ENCODE data around the gene NEDD4L.

NEDD4L gene

DNA sequence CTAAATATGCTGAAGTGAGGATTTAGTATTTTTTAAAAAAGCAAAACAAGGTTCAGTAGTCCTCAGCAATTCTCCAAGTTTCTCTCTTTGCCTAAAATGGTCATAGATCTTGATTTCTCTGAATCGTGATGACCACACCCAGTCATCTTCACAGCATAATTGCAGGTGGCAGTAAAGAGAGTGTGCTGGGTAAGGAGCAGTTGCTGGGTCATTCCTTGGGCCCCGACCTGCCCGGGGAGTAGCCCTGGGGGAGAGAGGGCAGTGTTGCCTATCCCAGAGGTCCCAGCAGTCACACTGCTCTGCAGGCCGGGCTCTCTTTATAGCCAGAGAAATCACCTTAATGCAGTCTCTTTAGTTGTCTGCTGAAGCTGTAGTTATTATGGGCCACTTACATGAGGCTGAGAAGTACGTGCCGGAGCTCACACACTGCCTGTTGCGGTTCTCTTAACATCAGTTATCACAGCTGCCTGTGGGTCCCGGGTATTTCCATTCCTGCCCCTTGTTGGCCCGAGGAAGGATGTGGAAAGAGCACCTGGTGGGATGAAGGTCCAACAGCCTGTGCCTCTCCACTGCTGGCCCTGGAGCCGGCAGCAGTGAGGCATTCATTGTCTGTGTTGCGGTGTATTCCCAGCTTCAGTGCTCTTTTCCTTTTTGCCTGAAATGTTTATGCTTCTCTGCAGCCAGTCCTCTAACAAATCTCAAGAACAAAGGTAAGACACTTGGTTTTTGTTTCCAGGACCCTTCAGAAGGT is 354.8 kb downstream of the NEDD4L start:
- no peak for DNase-seq (ENCODE audit: low spot score)

- no peak for DNase-seq (ENCODE audit: low spot score)
These were observed 356.4 kb downstream of the NEDD4L start for GRCh38 chr18:58400331-58400870.

GRCh38 chr18:58401191-58401590 is 357.2 kb downstream of the NEDD4L start:
- DNase-seq (ENCODE audit: low spot score) = no peak

DNA sequence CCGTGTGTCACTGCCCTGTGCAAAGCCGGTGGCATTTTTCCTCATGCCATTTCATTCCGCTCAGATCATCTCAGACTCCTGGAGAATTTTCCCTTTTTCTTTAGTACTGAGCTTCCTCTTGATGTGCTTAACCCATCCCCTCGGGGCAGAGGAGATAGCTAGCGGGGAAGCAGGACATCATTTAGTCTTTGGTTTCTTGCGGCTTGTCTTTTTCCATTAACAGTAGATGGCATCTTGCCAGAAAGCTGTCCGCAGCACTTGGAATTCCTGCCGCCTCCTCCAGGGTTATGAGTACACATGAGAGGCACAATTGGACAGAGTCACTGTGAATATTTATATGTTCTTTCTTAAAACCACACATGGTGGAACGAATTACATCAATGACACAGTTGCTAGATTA is 358.2 kb downstream of the NEDD4L start:
- no peak for DNase-seq (ENCODE audit: low spot score)

GRCh38 chr18:58402951-58403702 is 359.1 kb downstream of the NEDD4L start:
- DNase-seq (ENCODE audit: low spot score) = no peak

- DNase-seq (ENCODE audit: low spot score) = no peak
These were observed 359.9 kb downstream of the NEDD4L start for GRCh38 chr18:58403799-58404455.

DNA sequence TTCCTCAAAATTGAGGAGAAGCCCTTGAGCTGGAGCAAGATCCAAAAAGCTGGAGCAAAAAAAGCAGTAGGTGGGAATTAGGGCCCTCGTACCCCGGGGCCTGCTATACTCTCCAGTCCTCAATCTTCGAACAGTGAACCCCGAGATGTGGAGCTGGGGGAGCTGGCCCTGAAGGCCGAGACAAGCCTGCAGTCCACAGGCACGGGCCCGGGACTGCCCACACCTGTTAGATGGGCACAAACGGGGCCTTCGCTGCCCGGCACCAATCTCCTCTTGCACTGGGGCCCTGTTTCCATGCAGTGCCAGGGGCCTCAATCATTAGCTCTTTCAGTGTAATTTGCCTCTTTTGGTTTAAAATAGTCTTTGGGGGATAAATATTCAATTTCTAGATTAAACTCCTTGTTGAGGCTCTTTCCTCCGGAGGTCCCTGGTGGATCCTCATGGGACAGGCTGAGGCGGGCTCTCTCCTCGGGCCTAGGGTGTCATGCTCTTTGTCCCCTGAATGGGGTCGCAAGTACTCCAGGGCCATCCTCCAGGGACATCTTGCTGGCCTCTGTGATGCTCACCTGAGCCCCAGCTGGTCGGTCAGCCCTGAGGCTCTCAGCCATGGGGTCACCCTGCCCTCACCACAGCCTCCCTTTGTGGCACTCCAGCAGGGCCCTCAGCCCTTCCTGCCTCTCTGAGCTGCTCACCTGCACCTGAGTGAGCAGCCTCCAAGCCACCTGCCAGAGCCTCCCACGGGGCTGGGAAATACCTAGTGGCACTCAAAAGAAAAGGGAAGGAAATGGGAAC is 361.3 kb downstream of the NEDD4L start:
- no peak for DNase-seq (ENCODE audit: low spot score)

DNA sequence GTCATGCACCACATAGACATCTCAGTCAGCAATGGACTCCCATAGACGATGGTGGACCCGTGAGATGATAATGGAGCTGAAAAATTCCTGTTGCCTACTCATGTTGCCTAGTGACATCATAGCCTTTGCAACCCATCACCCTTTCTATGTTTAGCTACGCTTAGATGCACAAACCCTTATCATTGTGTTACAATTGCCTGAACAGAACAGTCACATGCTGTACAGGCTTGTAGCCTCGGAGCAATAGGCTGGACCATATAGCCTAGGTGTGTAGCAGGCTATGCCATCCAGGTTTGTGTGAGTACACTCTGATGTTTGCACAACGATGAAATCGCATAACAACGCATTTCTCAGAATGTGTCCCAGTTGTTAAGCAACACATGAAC is 363.2 kb downstream of the NEDD4L start:
- no peak for DNase-seq (ENCODE audit: low spot score)

- no peak for DNase-seq (ENCODE audit: low spot score)
These were observed 363.8 kb downstream of the NEDD4L start for GRCh38 chr18:58407649-58408407.

DNA sequence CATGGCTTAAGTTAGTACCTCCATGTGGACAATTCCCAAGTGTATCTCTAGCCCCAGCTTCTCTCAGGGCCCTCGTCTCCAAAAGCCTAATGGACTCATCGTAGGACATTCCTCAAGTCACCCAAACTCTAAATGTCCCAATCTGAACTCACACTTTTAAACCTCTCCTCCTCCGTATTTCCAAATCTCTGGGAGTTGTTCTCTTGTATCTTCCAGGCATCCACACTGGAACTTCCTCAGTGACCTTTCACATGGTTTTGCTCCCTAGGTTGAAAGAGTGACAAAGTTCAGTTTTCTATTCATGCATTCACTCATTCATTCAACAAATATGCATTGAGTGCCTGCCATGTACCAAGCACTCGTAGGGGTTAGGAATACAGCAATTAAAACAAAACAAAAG is 364.6 kb downstream of the NEDD4L start:
- DNase-seq (ENCODE audit: low spot score) = no peak

DNA sequence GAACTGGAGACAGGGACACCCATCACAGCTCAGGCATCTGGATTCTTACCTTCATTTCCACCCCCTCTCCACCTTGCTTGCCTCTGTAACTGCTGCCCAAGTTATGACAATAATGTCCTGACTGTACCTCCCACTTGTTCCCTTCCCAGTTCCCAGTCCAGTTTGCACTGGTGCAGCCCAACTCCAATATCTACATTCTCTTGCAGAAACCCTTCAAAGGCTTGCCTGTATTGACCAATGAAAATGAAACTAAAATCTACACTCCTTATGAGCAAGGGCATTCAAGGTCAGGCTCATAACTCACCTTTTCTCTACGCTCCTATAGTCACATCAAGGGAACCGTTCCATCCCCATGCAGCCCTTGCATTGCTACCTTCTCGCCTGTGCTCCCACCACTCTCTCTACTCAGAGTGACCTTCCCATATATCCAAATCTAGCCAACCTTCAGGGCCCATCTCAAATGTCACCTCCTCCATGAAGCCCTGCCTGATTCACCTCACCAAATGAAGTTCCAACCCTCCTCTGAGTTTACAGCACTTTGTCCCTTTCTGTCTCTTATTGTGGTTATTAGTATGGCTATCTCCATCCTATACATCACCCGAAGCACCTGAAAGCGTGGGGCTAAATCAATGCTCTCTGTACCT is 365.9 kb downstream of the NEDD4L start:
- DNase-seq (ENCODE audit: low spot score) = no peak

DNA sequence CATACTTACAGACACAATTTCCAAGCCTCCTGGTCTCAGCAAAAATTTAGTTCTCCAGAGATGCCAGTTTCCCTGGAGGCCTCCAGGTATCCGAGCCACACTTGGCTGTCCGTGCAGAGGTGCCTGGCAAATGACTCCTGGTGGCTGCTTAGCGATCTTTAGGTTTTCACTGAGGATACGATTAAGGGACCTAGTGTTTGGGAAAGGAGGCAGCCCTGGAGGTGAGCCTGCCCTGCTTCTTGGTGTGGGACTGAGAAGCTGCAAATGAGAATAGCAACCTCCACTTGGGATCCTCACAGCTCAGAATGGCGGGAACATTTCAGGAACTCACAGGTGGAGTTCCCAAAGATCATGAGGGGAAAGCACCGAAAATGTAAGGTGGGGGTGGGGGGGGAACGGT is 367.3 kb downstream of the NEDD4L start:
- no peak for DNase-seq (ENCODE audit: low spot score)

GRCh38 chr18:58412844-58413666 is 369.0 kb downstream of the NEDD4L start:
- no peak for DNase-seq (ENCODE audit: low spot score)

DNA sequence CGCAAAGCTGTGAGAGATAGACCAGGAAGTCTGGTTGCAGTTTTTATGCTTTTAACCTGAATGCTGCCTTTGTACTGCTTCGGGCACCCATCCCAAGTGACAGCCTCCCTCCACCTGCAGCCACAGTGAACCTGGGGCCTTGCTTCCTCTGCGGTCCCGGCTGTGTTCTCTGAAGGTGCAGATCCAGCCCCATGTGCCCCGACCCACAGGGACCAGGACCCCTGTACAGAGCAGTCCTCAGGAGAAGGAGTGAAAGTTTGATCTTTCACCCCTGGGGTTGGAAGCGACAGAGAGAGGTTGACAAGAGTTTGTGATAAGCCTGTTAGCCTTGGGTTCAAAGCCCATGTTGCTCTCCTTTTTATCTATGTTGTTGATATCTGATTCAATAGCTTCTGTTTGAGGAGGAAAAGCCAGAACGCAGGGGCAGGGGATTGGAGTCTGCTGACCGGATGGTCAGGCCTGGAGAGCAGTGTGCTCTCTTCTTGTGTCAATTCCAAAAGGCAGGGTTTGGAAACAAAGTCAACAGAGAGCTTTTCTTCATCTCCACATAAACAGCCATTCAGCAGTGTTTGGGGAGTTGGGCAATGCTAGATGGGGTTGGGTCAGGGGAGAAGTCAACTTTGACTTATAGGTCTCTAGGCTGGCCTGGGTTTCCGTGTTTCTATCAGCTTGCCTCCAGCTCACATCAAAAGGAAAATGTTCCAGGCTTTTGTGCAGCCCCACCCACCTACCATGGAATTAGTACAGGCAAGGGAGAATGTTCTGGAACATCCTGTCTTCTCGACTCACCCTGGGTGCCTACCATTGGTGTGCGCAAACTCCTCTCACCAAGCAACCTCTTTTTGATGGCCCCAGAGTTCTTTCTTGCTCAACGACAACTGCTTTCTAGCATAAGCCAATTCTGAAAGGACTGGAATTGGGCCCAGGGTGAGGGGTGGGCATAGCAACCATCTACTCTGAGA is 369.9 kb downstream of the NEDD4L start:
- no peak for DNase-seq (ENCODE audit: low spot score)

- DNase-seq (ENCODE audit: low spot score) = no peak
These were observed 372.1 kb downstream of the NEDD4L start for GRCh38 chr18:58416014-58416703.

- no peak for DNase-seq (ENCODE audit: low spot score)
These were observed 373.0 kb downstream of the NEDD4L start for GRCh38 chr18:58416704-58417683.

DNA sequence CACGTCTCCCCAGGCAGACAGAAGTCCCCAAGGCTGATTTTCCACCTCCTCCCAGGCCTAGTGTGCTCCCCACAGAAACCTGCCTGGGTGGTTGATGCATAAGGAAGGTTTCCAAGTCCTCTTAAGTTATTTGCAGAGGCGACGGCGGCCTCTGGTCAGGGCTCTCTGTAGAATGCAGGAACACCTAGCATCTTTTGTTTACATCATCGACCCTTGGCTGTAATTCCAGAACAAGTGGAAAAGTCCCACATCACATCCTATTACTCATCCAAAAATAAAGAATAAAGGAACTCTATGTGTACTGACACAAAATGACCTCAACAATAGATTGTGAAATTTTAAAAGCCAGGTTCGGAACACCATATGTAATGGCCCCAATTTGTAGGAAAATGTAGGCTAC is 373.7 kb downstream of the NEDD4L start:
- DNase-seq (ENCODE audit: low spot score) = no peak

Measured in iPS-NIHi11 (cell line).